GM23338 (cell line): Measurements from ENCODE around the gene TIMM10. TPM values are rescaled to one million over a fixed set of nuclear protein-coding genes. Genes with fewer than 3 reads are reported as not detected.

Experiments
- ATAC-seq: fragments of 200-7000 bp; cut with Tn5 transposase; 3 replicates; pipeline ENCODE4 v1.9.1; 2020
- DNase-seq: peaks from one replicate; pipeline ENCODE4 v3.0.0-alpha.2; 2015; ENCODE audit warnings: low spot score
- H2AFZ ChIP-seq: fragments of 200-600 bp; sonication (generic); 2 replicates; pipeline ENCODE4 v1.8.0; 2016; ENCODE audit warnings: antibody characterized with exemption, mild to moderate bottlenecking, moderate library complexity
- H3F3A ChIP-seq: fragments of 200-600 bp; sonication (generic); replicated peaks from 2 replicates; pipeline ENCODE4 v1.8.0; 2017; ENCODE audit warnings: antibody characterized with exemption, mixed run types, low read depth
- H3K27ac ChIP-seq: fragments of 200-600 bp; sonication (generic); 2 replicates; pipeline ENCODE4 v1.6.1; 2016; ENCODE audit warnings: low read depth
- H3K27me3 ChIP-seq: fragments of 200-600 bp; sonication (generic); 2 replicates; pipeline ENCODE4 v1.8.0; 2016; ENCODE audit warnings: mild to moderate bottlenecking, mixed run types, moderate library complexity; ENCODE audit not compliant: insufficient read depth
- H3K36me3 ChIP-seq: fragments of 200-600 bp; sonication (generic); 2 replicates; pipeline ENCODE4 v1.8.0; 2016; ENCODE audit warnings: mild to moderate bottlenecking; ENCODE audit not compliant: insufficient read depth
- H3K4me1 ChIP-seq: fragments of 200-600 bp; sonication (generic); 2 replicates; pipeline ENCODE4 v1.8.0; 2016; ENCODE audit warnings: mild to moderate bottlenecking, moderate library complexity; ENCODE audit not compliant: insufficient read depth
- H3K4me2 ChIP-seq: fragments of 200-600 bp; sonication (generic); 2 replicates; pipeline ENCODE4 v1.7.1; 2017; ENCODE audit warnings: mixed run types
- H3K4me3 ChIP-seq: fragments of 200-600 bp; sonication (generic); 2 replicates; pipeline ENCODE4 v1.6.1; 2016; ENCODE audit warnings: mixed run types
- H3K79me2 ChIP-seq: fragments of 200-600 bp; sonication (generic); replicated peaks from 2 replicates; pipeline ENCODE4 v1.8.0; 2017; ENCODE audit warnings: mild to moderate bottlenecking; ENCODE audit not compliant: insufficient read depth
- H3K9me2 ChIP-seq: fragments of 200-600 bp; sonication (generic); 2 replicates; pipeline ENCODE4 v1.8.0; 2017; ENCODE audit not compliant: insufficient read depth
- H4K20me1 ChIP-seq: fragments of 200-600 bp; sonication (generic); replicated peaks from 2 replicates; pipeline ENCODE4 v1.8.0; 2017; ENCODE audit warnings: mild to moderate bottlenecking; ENCODE audit not compliant: insufficient read depth
- H3K27ac Mint-ChIP-seq: 2 replicates; pipeline ENCODE4 v1.8.0; 2020; ENCODE audit warnings: inconsistent platforms, mild to moderate bottlenecking, moderate library complexity, mixed read lengths
- H3K27me3 Mint-ChIP-seq: 3 replicates; pipeline ENCODE4 v1.8.0; 2022; ENCODE audit warnings: low read depth, mild to moderate bottlenecking, moderate library complexity, mixed read lengths, inconsistent platforms; ENCODE audit not compliant: insufficient read depth, poor library complexity
- H3K36me3 Mint-ChIP-seq: 3 replicates; pipeline ENCODE4 v1.8.0; 2021; ENCODE audit warnings: low read depth, mild to moderate bottlenecking, inconsistent platforms, moderate library complexity, mixed read lengths
- H3K4me1 Mint-ChIP-seq: 3 replicates; pipeline ENCODE4 v1.8.0; 2020; ENCODE audit warnings: mild to moderate bottlenecking, inconsistent platforms, mixed read lengths
- H3K4me3 Mint-ChIP-seq: 3 replicates; pipeline ENCODE4 v1.8.0; 2021; ENCODE audit warnings: moderate library complexity, mild to moderate bottlenecking, inconsistent platforms, mixed read lengths
- H3K9me3 Mint-ChIP-seq: 3 replicates; pipeline ENCODE4 v1.8.0; 2020; ENCODE audit warnings: moderate library complexity, mild to moderate bottlenecking, inconsistent platforms, mixed read lengths
- CREB1 ChIP-seq: fragments of 250-450 bp; sonication (Bioruptor Pico); IDR thresholded peaks from 2 replicates; pipeline ENCODE4 v1.5.0; 2020; ENCODE audit warnings: low read depth, mild to moderate bottlenecking, moderate library complexity
- CTCF ChIP-seq, 2 experiments: fragments of 200-600 bp in 1 of 2; sonication (generic) in 1 of 2; conservative IDR thresholded peaks; 2 replicates each; pipeline versions ENCODE4 v1.5.1 to v1.6.1; 2016 to 2017; ENCODE audit warnings: antibody characterized with exemption in 2 of 2, low read depth in 2 of 2, mild to moderate bottlenecking in 2 of 2, moderate library complexity in 1 of 2
- ETS1 ChIP-seq: IDR thresholded peaks from 2 replicates; pipeline ENCODE4 v1.6.1; 2016; ENCODE audit warnings: antibody characterized with exemption
- EZH2 ChIP-seq: fragments of 200-600 bp; sonication (generic); IDR thresholded peaks from one replicate; pipeline ENCODE4 v1.8.0; 2017; ENCODE audit warnings: antibody characterized with exemption, mild to moderate bottlenecking, low read depth; ENCODE audit not compliant: unreplicated experiment
- EZH2phosphoT487 ChIP-seq: fragments of 200-600 bp; sonication (generic); IDR thresholded peaks from one replicate; pipeline ENCODE4 v1.8.1; 2018; ENCODE audit warnings: antibody characterized with exemption; ENCODE audit not compliant: unreplicated experiment
- JUNB ChIP-seq: IDR thresholded peaks from one replicate; pipeline ENCODE4 v1.6.1; 2016; ENCODE audit warnings: antibody characterized with exemption; ENCODE audit not compliant: unreplicated experiment
- NANOG ChIP-seq: IDR thresholded peaks from 2 replicates; pipeline ENCODE4 v1.6.1; 2016; ENCODE audit warnings: antibody characterized with exemption, borderline replicate concordance
- POLR2AphosphoS5 ChIP-seq: IDR thresholded peaks from 2 replicates; pipeline ENCODE4 v1.6.1; 2016; ENCODE audit warnings: antibody characterized with exemption, low read depth
- REST ChIP-seq: IDR thresholded peaks from one replicate; pipeline ENCODE4 v1.6.1; 2018; ENCODE audit warnings: antibody characterized with exemption; ENCODE audit not compliant: unreplicated experiment
- STAT1 ChIP-seq: IDR thresholded peaks from one replicate; pipeline ENCODE4 v1.6.1; 2016; ENCODE audit warnings: antibody characterized with exemption; ENCODE audit not compliant: unreplicated experiment
- ZNF114 ChIP-seq: fragments of 250-450 bp; sonication (Bioruptor Pico); IDR thresholded peaks from 2 replicates; pipeline ENCODE4 v1.5.0; 2020; ENCODE audit warnings: mild to moderate bottlenecking, moderate library complexity
- ZNF331 ChIP-seq: fragments of 250-450 bp; sonication (Bioruptor Pico); IDR thresholded peaks from 2 replicates; pipeline ENCODE4 v1.5.0; 2020; ENCODE audit warnings: low read depth, mild to moderate bottlenecking, moderate library complexity
- polyA plus RNA-seq: library from polyadenylated mRNA; unstranded; fragments of >200 nt; fragmentation: Nextera tagmentation; extraction: Ambion mirVana; gene quantifications from 2 replicates; pipeline ENCODE4 v1.2.1, GENCODE V29; 2016
- total RNA-seq: library from RNA; depleted of rRNA; stranded (reverse); fragments of >200 nt; shearing (Covaris generic); gene quantifications from 2 replicates; pipeline ENCODE4 v1.2.3, GENCODE V29; 2014
- TF ChIP-seq, protein P1 (sequence below): fragments of 250-450 bp; sonication (Bioruptor Pico); IDR thresholded peaks from 2 replicates; pipeline ENCODE4 v1.5.0; 2020; ENCODE audit warnings: mild to moderate bottlenecking, moderate library complexity

Gene TIMM10
- total and polyA plus RNA-seq, 2 experiments from 2014 or later = 59.1 to 194 TPM

DNA sequence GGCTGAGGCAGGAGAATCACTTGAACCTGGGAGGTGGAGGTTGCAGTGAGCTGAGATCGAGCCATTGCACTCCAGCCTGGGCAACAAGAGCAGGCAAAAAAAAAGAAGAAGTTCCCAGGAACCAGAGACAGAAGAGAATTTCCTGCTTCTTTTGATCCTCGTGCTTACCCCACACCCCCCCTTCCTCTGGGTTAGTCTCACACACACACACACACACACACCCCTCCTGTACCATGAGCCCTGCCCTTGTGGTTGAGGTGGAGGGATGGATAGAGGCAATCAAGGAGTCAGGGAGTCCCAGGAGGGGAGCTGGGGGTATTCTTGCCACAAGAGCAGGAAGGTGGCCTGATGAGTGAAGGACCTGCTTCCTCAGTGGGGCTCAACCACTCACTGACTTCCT, 41.1 kb upstream of the TIMM10 start:
- Mint-ChIP-seq H3K9me3 (no peaks in the 10 kb centered on the region), H3K27me3 (peaks cover 13% of the 10 kb centered on the region), H3K4me3 (no peak overlapping the region), H3K4me1 (peaks cover 32% of the 10 kb centered on the region), H3K36me3 (no peaks in the 10 kb centered on the region; the same call in 2 of the 3 replicates), H3K27ac (no peak overlapping the region)
- no peaks in the 10 kb centered on the region for H3K36me3 ChIP-seq
- peaks cover 29% of the 10 kb centered on the region for H3K4me1 ChIP-seq
- H2AFZ ChIP-seq = no peak overlapping the region
- peaks cover 13% of the 10 kb centered on the region; the same call in 1 of the 2 replicates for H3F3A ChIP-seq
- DNase-seq (no peak), ATAC-seq (no peak)
- H4K20me1 ChIP-seq = no peaks in the 10 kb centered on the region
- no peaks in the 10 kb centered on the region for H3K9me2 ChIP-seq
- H3K79me2 ChIP-seq = no peaks in the 10 kb centered on the region
- no peak overlapping the region for H3K27ac ChIP-seq
- H3K4me3 ChIP-seq = no peak overlapping the region
- no peak overlapping the region for H3K4me2 ChIP-seq
- no peaks in the 10 kb centered on the region for H3K27me3 ChIP-seq
- TF ChIP-seq EZH2phosphoT487 (no peak), JUNB (no peak), ZNF114 (CRISPR knock-in tag) (no peak), NANOG (no peak), ZNF331 (CRISPR knock-in tag) (no peak), REST (no peak), ETS1 (no peak), STAT1 (no peak), EZH2 (no peak), CREB1 (CRISPR knock-in tag) (no peak), CTCF (conservative IDR thresholded peaks at IDR 0.05; ENCODE audit: low read depth in 2 of 2) (no peak), POLR2AphosphoS5 (no peak)
- TF ChIP-seq, protein P1, sequence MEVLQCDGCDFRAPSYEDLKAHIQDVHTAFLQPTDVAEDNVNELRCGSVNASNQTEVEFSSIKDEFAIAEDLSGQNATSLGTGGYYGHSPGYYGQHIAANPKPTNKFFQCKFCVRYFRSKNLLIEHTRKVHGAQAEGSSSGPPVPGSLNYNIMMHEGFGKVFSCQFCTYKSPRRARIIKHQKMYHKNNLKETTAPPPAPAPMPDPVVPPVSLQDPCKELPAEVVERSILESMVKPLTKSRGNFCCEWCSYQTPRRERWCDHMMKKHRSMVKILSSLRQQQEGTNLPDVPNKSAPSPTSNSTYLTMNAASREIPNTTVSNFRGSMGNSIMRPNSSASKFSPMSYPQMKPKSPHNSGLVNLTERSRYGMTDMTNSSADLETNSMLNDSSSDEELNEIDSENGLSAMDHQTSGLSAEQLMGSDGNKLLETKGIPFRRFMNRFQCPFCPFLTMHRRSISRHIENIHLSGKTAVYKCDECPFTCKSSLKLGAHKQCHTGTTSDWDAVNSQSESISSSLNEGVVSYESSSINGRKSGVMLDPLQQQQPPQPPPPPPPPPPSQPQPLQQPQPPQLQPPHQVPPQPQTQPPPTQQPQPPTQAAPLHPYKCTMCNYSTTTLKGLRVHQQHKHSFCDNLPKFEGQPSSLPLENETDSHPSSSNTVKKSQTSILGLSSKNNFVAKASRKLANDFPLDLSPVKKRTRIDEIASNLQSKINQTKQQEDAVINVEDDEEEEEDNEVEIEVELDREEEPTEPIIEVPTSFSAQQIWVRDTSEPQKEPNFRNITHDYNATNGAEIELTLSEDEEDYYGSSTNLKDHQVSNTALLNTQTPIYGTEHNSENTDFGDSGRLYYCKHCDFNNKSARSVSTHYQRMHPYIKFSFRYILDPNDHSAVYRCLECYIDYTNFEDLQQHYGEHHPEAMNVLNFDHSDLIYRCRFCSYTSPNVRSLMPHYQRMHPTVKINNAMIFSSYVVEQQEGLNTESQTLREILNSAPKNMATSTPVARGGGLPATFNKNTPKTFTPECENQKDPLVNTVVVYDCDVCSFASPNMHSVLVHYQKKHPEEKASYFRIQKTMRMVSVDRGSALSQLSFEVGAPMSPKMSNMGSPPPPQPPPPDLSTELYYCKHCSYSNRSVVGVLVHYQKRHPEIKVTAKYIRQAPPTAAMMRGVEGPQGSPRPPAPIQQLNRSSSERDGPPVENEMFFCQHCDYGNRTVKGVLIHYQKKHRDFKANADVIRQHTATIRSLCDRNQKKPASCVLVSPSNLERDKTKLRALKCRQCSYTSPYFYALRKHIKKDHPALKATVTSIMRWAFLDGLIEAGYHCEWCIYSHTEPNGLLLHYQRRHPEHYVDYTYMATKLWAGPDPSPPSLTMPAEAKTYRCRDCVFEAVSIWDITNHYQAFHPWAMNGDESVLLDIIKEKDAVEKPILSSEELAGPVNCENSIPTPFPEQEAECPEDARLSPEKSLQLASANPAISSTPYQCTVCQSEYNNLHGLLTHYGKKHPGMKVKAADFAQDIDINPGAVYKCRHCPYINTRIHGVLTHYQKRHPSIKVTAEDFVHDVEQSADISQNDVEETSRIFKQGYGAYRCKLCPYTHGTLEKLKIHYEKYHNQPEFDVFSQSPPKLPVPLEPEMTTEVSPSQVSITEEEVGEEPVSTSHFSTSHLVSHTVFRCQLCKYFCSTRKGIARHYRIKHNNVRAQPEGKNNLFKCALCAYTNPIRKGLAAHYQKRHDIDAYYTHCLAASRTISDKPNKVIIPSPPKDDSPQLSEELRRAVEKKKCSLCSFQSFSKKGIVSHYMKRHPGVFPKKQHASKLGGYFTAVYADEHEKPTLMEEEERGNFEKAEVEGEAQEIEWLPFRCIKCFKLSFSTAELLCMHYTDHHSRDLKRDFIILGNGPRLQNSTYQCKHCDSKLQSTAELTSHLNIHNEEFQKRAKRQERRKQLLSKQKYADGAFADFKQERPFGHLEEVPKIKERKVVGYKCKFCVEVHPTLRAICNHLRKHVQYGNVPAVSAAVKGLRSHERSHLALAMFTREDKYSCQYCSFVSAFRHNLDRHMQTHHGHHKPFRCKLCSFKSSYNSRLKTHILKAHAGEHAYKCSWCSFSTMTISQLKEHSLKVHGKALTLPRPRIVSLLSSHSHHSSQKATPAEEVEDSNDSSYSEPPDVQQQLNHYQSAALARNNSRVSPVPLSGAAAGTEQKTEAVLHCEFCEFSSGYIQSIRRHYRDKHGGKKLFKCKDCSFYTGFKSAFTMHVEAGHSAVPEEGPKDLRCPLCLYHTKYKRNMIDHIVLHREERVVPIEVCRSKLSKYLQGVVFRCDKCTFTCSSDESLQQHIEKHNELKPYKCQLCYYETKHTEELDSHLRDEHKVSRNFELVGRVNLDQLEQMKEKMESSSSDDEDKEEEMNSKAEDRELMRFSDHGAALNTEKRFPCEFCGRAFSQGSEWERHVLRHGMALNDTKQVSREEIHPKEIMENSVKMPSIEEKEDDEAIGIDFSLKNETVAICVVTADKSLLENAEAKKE (CRISPR knock-in tag) = no peak
